ENCODE data around the gene KRTAP20-3. TPM values are rescaled to one million over a fixed set of nuclear protein-coding genes. Genes with fewer than 3 reads are reported as not detected.

Gene KRTAP20-3
- total RNA-seq, 1 donor from 2014 or later, result not detected

Other genes with a start within 250 kb of the KRTAP20-3 start
- gene KRTAP13-1, start 246.8 kb upstream of the KRTAP20-3 start, total RNA-seq, result not detected in 2 replicates
- gene KRTAP13-3, start 216.9 kb upstream of the KRTAP20-3 start, total RNA-seq, result not detected in 2 replicates
- gene KRTAP13-4, start 212.6 kb upstream of the KRTAP20-3 start, total RNA-seq, result not detected in 2 replicates
- gene KRTAP15-1, start 202.6 kb upstream of the KRTAP20-3 start, total RNA-seq, result not detected in 2 replicates
- not detected in 2 replicates for gene KRTAP19-1, start 162.5 kb upstream of the KRTAP20-3 start, total RNA-seq
- not detected in 2 replicates for gene KRTAP19-2, start 155.4 kb upstream of the KRTAP20-3 start, total RNA-seq
- not detected in 2 replicates for gene KRTAP19-3, start 150.9 kb upstream of the KRTAP20-3 start, total RNA-seq
- gene KRTAP19-4, start 145.7 kb upstream of the KRTAP20-3 start, total RNA-seq, result not detected in 2 replicates
- gene KRTAP19-5, start 140.7 kb upstream of the KRTAP20-3 start, total RNA-seq, result not detected in 2 replicates
- gene KRTAP19-6, start 101.0 kb upstream of the KRTAP20-3 start, total RNA-seq, result not detected in 2 replicates
- gene KRTAP19-7, start 81.5 kb upstream of the KRTAP20-3 start, total RNA-seq, result not detected in 2 replicates
- not detected in 2 replicates for gene KRTAP22-2, start 52.5 kb upstream of the KRTAP20-3 start, total RNA-seq
- not detected in 2 replicates for gene KRTAP6-3, start 50.4 kb upstream of the KRTAP20-3 start, total RNA-seq
- gene KRTAP6-2, start 44.0 kb upstream of the KRTAP20-3 start, total RNA-seq, result not detected in 2 replicates
- gene KRTAP22-1, start 41.8 kb upstream of the KRTAP20-3 start, total RNA-seq, result not detected in 2 replicates
- gene KRTAP6-1, start 28.9 kb upstream of the KRTAP20-3 start, total RNA-seq, result not detected in 2 replicates
- not detected in 2 replicates for gene KRTAP20-1, start 26.4 kb upstream of the KRTAP20-3 start, total RNA-seq
- gene KRTAP20-4, start 22.2 kb upstream of the KRTAP20-3 start, total RNA-seq, result not detected in 2 replicates
- gene KRTAP20-2, start 7.7 kb upstream of the KRTAP20-3 start, total RNA-seq, result not detected in 2 replicates
- not detected in 2 replicates for gene KRTAP21-3, start 75.9 kb downstream of the KRTAP20-3 start, total RNA-seq
- gene KRTAP21-2, start 104.4 kb downstream of the KRTAP20-3 start, total RNA-seq, result not detected in 2 replicates
- gene KRTAP21-1, start 112.6 kb downstream of the KRTAP20-3 start, total RNA-seq, result not detected in 2 replicates
- gene KRTAP8-1, start 170.4 kb downstream of the KRTAP20-3 start, total RNA-seq, result not detected in 2 replicates
- gene KRTAP7-1, start 186.9 kb downstream of the KRTAP20-3 start, total RNA-seq, result not detected in 2 replicates
- not detected in 2 replicates for gene KRTAP11-1, start 238.7 kb downstream of the KRTAP20-3 start, total RNA-seq

Measured in activated T-helper 1 cell treated with anti-CD3 and anti-CD28 coated beads, Interleukin-12 subunit alpha, Interleukin-12 subunit beta, Interleukin-2, Interleukin-4 antibody, amounts not matched to agents 30 ng/mL and 10 ng/mL and 1 ng/mL, durations not matched to agents 14 hours and 24 hours and 36 hours (primary cell).